GM21529 (cell line): Measurements from ENCODE around the gene SPRYD3.
"Not testable (repeated sequence)": the region's sequence is repeated elsewhere in the genome, so short reads cannot be mapped to it uniquely, and the experiment has no call there.

ENCODE experiments used
- ATAC-seq: cut with Tn5 transposase; IDR thresholded peaks from one replicate; pipeline ENCODE4 v1.9.1; 2021; ENCODE audit not compliant: unreplicated experiment

SPRYD3 gene

DNA sequence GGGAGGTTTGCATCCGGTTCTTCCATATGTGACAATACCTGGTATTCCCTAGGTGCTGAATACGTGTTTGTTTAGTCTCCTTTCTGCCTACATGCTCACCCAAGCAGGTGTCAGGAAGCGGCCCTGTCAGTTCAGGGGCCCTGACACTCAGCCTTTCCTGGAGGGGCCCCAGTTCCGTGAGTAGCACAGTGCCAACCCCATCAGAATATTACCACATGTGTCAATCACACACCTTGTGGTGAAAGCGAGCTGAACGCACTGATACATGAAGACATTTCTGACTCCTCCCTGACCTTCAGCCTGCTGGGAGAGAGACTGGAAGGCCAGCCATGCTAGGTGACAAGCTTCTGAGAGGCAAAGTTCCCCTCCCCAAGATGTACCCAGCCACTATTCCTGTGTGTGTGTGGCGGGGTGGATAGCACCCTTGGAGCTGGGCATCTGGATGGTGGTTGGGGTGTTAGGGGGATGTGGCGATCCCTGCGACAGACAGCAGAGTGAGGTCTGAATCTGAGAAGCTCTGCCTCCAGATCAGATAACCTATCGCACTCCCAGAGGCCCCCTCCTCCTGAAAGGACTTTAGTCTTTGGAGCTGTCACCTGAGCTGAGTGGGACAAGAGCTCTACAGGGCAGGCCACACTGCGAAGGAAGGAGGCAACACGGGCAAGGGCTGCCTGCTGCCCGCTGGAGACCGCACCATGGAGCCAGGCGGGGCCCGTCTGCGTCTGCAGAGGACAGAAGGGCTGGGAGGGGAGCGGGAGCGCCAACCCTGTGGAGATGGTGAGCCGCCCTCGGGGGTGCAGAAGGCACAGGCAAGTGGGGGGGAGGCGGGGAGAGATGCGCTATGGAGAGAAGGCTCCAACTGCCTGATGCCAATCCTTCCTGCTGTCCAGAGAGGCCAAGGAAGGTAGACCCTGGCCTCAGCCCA, 24.0 kb upstream of the SPRYD3 start, which contains the start of gene SOAT2:
TSS of gene SOAT2 (plus strand) at position 604 of the 925 bp plus-strand sequence. CDS start at position 696, 92 bp downstream.
- peak; percentile 63 for ATAC-seq

GRCh38 chr12:53101931-53102781, 23.0 kb upstream of the SPRYD3 start:
- no peak for ATAC-seq

DNA sequence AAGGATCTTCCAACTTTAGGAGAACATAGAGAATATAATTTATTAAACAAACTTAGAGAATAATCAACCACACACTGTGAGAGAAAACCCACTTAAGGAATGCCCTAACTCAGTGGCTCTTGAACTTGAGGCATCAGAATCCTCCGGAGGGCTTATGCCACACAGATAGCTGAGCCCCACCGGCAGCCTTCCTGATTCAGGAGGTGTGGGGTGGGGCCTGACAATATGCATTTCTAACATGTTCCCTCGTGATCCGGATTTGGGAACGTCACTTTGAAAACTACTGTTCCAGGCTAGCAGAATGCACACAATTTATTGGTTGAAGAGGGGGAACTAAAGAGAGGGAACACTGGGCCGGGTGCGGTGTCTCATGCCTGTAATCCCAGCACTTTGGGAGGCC, 22.1 kb upstream of the SPRYD3 start:
- ATAC-seq: no peak

GRCh38 chr12:53100466-53101151, 21.4 kb upstream of the SPRYD3 start:
- ATAC-seq: no peak

DNA sequence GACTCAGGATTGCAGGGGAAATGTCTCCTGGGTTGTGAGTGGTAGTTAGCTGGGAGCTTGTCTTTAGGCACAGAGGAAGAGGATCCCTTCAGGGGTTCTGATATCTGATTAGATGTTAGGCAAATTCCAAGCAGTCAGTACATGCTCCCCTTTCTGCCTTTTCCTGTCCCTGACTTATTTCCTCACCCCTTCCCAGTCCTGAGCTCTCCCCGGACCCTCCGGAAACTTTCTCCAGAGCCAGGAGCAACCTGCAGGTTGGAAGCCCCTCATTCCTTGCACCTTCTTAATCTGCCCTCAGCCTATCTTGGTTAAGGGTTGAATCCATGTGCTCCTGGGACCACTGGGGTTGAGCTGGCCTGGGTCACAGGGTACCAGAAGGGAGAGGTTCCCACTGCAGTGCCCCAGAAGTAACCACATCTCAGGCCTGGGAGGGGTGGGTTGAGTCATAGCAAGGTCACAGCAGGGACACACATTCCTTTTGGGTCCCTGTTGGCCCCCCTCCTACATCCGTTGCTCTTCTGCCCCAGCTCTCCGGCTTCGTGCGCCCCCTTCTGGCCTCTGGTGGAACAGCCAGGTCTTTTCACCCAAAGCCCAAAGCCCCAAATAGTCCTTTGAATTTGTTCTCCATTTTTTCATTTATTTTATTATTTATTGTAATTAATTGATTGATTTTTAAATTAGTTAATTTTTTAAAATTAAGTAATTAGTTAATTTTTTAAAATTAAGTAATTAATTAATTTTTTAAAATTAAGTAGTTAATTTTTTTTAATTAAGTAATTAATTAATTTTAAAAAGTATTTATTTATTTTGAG, 20.1 kb upstream of the SPRYD3 start:
- ATAC-seq: no peak

DNA sequence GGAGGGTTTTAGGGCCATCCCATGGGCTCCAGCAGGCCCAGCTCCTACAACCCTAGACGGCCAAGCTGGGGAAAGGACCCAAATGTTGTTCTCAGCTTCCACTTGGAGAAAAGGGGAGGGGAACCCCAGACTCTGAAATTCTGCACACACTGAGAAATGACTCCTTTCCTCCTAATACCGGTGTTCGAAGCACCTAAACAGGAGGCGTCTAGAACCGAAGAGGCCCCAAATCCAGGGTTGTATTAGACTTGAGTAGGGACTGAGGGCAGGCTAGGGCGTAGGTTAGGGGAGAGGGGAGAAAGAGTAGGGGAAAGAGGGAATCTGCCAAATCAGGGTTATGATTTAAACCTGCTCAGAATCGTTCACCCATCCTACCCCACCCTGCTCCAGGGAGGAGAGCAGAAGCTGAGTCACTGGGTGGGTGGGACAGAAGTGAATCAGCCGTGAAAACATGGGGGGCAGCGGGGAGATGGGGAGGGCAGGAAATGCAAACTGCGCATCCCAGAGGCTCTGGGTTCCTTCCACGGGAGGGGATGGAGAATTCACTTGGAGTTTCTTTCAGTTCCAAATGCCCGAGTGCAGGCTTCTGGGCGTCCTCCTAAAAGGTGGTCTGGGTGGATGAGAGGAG, 19.3 kb upstream of the SPRYD3 start:
- ATAC-seq: no peak

DNA sequence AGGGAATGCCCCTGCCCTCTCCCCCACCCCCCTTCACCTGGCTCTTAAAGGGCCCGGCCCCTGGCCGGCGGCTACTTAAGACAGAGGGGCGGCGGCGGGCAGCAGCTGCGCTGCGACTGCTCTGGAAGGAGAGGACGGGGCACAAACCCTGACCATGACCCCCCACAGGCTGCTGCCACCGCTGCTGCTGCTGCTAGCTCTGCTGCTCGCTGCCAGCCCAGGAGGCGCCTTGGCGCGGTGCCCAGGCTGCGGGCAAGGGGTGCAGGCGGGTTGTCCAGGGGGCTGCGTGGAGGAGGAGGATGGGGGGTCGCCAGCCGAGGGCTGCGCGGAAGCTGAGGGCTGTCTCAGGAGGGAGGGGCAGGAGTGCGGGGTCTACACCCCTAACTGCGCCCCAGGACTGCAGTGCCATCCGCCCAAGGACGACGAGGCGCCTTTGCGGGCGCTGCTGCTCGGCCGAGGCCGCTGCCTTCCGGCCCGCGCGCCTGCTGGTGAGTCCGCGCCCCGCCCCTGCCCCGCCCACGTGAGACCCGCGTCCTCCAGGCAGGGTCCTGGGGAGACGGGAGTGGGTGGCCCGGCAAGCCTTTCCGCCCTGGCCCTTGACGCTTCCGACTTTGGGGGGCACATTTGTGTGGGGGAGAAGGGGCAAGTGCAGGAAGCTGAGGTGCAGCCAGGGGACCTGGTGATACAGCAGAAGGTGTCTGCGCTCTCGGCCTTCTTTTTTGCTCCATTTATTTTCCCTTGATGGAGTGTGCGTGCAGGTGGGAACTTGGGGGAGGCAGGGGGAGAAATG, 18.6 kb upstream of the SPRYD3 start, which contains the start of gene IGFBP6:
TSS of gene IGFBP6 (plus strand) at position 104 of the 790 bp plus-strand sequence. CDS start at position 155, 51 bp downstream.
- ATAC-seq: no peak

- ATAC-seq: no peak
Measured at GRCh38 chr12:53097207-53097563, 18.0 kb upstream of the SPRYD3 start.

- no peak for ATAC-seq
Measured at GRCh38 chr12:53096759-53097158, 17.6 kb upstream of the SPRYD3 start.

- ATAC-seq: no peak
Measured at GRCh38 chr12:53096089-53096741, 17.0 kb upstream of the SPRYD3 start.

- not testable (repeated sequence) for ATAC-seq
Measured at GRCh38 chr12:53095596-53095895, 16.4 kb upstream of the SPRYD3 start.

GRCh38 chr12:53094796-53095595, 15.8 kb upstream of the SPRYD3 start:
- not testable (repeated sequence) for ATAC-seq

- no peak for ATAC-seq
Measured at GRCh38 chr12:53094394-53094787, 15.2 kb upstream of the SPRYD3 start.

DNA sequence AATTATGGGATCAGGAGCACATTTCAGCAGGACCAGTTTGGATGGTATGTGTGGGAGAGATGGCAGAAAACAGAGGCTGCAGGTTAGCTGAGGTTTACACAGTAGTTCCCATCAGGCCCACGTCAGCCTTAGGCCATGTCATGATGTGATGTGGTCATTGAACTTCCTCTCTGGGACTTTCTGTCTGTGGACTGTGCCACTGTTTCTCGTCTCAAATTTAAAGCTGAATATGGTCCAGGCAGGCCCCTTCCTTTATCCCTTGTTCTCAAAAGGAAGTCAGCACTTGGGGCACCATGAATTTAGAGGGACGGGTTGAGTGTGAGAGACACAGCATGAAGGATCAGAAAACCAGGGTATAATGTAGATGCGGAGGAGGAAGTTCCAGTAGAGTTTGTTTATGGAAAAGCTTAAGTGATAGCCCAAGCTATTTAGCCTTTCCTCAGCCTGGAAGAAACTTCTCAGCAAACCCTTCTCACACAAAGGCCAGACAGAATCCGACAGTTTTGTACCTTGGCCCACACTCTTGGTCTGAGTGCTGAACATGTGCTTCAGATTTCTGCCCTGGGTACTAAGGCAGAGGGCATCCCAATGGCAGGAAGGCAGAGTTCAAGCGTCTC, 14.7 kb upstream of the SPRYD3 start:
- no peak for ATAC-seq

GRCh38 chr12:53091756-53092155, 12.6 kb upstream of the SPRYD3 start:
- ATAC-seq: no peak

DNA sequence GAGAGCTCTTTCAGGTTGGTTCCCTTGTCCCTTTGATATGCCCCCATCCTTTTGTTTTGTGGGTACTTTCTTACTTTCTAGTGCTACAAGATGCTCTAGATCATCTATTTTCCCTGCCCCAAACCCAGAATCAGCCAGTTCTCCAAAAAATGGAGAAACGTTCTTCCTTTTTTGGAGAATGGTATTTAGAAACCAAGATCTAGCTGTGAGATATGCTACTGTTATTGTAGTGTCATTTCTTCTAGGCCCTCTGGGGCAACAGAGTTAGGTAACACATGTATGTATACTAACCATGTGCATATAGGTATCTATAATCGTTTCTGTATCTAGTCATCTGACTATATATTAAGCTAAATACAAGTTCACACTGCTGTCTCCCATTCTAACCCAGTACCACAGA, 11.4 kb upstream of the SPRYD3 start:
- ATAC-seq: no peak

GRCh38 chr12:53090105-53090504, 10.9 kb upstream of the SPRYD3 start:
- no peak for ATAC-seq
